Ovary (tissue), 9 donors: Measurements from ENCODE around the gene ZBTB34. TPM values are rescaled to one million over a fixed set of nuclear protein-coding genes. Genes with fewer than 3 reads are reported as not detected.

Source experiments
- DNase-seq, 5 donors: peaks; one replicate each; pipeline ENCODE4 v3.0.0-alpha.2; 2019 to 2020
- H3K27ac ChIP-seq, 2 donors: fragments of 200-600 bp; one replicate each; pipeline versions ENCODE4 v1.5.1 to v1.8.0; 2019 to 2022
- H3K27me3 ChIP-seq: fragments of 200-600 bp; one replicate; pipeline ENCODE4 v1.8.0; 2022
- H3K36me3 ChIP-seq: fragments of 200-600 bp; sonication (generic); one replicate; pipeline ENCODE4 v1.5.1; 2019
- H3K4me1 ChIP-seq: one replicate; pipeline ENCODE4 v1.8.1; 2013; ENCODE audit warnings: mild to moderate bottlenecking, moderate library complexity; ENCODE audit not compliant: insufficient read depth
- H3K4me3 ChIP-seq: fragments of 200-600 bp; sonication (generic); one replicate; pipeline ENCODE4 v1.5.1; 2017
- H3K9me3 ChIP-seq, 2 donors: fragments of 200-600 bp in 1 of 2; sonication (generic) in 1 of 2; one replicate each; pipeline versions ENCODE4 v1.5.1 to v1.8.1; 2013 to 2019; ENCODE audit warnings: mild to moderate bottlenecking in 1 of 2, moderate library complexity in 1 of 2
- EP300 ChIP-seq: sonication (generic); formaldehyde crosslinking; IDR thresholded peaks from one replicate; pipeline ENCODE4 v1.6.1; 2017; ENCODE audit warnings: antibody characterized with exemption
- POLR2A ChIP-seq: fragments of 450-650 bp; IDR thresholded peaks from one replicate; pipeline ENCODE4 v1.6.1; 2017; ENCODE audit warnings: antibody characterized with exemption, mild to moderate bottlenecking, moderate library complexity
- WGBS, 3 donors: extraction: QIAGEN DNeasy Blood & Tissue Kit in 1 of 3; methylation state at CpG; one replicate each; pipeline versions ENCODE4 v1.1.5 to v1.1.7; 2013 to 2017; 5-methylcytosine and 5-hydroxymethylcytosine counted together
- intact Hi-C, 4 donors: fragments of 100-400 bp; cut with DNase I; formaldehyde crosslinking; loops; one replicate each; pipeline versions ENCODE4 v1.11.0 to v1.15.1; 2022 to 2023
- polyA plus RNA-seq, 2 donors: library from polyadenylated mRNA; stranded (reverse); fragments of 200-250 nt in 1 of 2; fragments of 350-450 nt in 1 of 2; fragmentation: Illumina TruSeq in 1 of 2; extraction: RNeasy Lipid Tissue Mini Kit (QIAGEN cat#74804) in 1 of 2; gene quantifications; one replicate each; pipeline ENCODE4 v1.2.3, GENCODE V29; 2013 to 2014
- total RNA-seq, 7 donors: library from RNA; depleted of rRNA in 2 of 7; stranded (reverse); fragments of >200 nt in 2 of 7; fragmentation: NEBNext Ultra II Directional in 3 of 7; extraction: Animal tissue kit (Norgen Biotek cat#: 25700) in 3 of 7; gene quantifications; one replicate each; pipeline versions ENCODE4 v1.1.0 to v1.2.4, GENCODE V29; 2016 to 2023
- TF ChIP-seq, protein P1 (sequence below), 3 donors: fragments of 450-650 bp in 2 of 3; fragments of 200-600 bp in 1 of 3; IDR thresholded peaks; one replicate each; pipeline versions ENCODE4 v1.5.1 to v1.8.0; 2016 to 2022; ENCODE audit warnings: antibody characterized with exemption in 3 of 3, mild to moderate bottlenecking in 1 of 3
- donor health status: DM: no; HTN: no; CAD: no; lungs with moderate emphysema.
- donor health status: DM: no; HTN: no; CAD: no.
- donor health status: Bipolar disorder and iron deficiency.
- donor health status: DM: yes; HTN: yes; CAD: no.
- donor health status: DM: no; HTN: no; CAD: no.
- donor health status: DM: yes; HTN: yes; CAD: no.

The ZBTB34 gene
- total and polyA plus RNA-seq, 9 donors = 3.4 to 10.0 (median 8.7) TPM

DNA sequence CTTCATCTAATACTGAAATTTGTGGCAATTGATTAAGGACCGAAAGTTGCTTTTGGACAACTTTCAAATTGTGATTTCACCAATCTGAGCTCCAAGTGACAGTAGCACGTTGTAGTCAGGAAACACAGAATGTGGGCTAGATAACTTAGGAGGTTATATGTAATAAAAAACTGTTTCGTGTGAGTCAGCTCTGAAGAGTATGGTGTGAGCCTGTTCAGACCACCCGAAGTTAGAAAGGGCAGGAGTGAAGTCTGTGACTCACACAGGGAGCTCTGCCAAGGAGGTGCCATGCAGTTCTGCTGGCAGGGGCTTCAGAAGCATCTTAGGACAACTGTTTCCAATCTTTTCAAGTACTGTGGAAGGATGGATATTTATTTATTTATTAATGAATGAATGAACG lies 16.4 kb upstream of the ZBTB34 start:
- TF ChIP-seq EP300 (no peak), POLR2A (no peak)
- TF ChIP-seq, protein P1, sequence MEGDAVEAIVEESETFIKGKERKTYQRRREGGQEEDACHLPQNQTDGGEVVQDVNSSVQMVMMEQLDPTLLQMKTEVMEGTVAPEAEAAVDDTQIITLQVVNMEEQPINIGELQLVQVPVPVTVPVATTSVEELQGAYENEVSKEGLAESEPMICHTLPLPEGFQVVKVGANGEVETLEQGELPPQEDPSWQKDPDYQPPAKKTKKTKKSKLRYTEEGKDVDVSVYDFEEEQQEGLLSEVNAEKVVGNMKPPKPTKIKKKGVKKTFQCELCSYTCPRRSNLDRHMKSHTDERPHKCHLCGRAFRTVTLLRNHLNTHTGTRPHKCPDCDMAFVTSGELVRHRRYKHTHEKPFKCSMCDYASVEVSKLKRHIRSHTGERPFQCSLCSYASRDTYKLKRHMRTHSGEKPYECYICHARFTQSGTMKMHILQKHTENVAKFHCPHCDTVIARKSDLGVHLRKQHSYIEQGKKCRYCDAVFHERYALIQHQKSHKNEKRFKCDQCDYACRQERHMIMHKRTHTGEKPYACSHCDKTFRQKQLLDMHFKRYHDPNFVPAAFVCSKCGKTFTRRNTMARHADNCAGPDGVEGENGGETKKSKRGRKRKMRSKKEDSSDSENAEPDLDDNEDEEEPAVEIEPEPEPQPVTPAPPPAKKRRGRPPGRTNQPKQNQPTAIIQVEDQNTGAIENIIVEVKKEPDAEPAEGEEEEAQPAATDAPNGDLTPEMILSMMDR (IDR thresholded peaks at IDR 0.05) = no peak
- Histone ChIP-seq H3K27me3 (no peaks in the 10 kb centered on the region), H3K36me3 (no peaks in the 10 kb centered on the region), H3K4me1 (no peaks in the 10 kb centered on the region), H3K27ac (no peak overlapping the region), H3K9me3 (no peaks in the 10 kb centered on the region), H3K4me3 (no peak overlapping the region)
- intact Hi-C loops = no loop called here
- no peak for DNase-seq
- 43 to 54% (median 49%) methylated on average over 5 of the region's 5 CpGs for WGBS, 3 donors

DNA sequence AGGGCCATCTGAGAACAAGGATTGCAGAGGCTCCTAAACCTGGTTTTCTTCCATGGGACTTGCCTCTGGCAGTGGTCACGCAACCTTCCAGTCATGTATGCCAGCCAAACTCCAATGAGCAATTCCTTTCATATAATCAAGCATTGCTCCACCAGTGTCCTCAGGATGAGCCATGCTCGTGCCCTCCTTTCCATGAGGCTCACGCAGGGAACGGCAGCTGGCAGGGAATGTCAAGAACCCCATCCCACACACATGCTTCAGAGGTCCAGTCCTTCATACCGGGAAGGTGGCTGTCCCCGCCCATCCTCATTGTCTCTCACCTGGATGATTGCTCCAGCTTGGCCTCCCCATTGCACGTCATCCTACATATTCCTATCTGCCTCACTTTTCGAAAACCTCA lies 13.4 kb upstream of the ZBTB34 start:
- DNase-seq = no peak
- intact Hi-C loops = no loop called here
- TF ChIP-seq, protein P1 (IDR thresholded peaks at IDR 0.05) = no peak
- TF ChIP-seq POLR2A (no peak), EP300 (no peak)
- no peaks in the 10 kb centered on the region for H3K9me3 ChIP-seq
- no peaks in the 10 kb centered on the region for H3K36me3 ChIP-seq
- H3K27me3 ChIP-seq = no peaks in the 10 kb centered on the region
- no peak overlapping the region for H3K27ac ChIP-seq
- 90 to 94% (median 91%) methylated on average over 8 of the region's 8 CpGs for WGBS, 3 donors
- H3K4me3 ChIP-seq = no peak overlapping the region
- H3K4me1 ChIP-seq = no peaks in the 10 kb centered on the region

DNA sequence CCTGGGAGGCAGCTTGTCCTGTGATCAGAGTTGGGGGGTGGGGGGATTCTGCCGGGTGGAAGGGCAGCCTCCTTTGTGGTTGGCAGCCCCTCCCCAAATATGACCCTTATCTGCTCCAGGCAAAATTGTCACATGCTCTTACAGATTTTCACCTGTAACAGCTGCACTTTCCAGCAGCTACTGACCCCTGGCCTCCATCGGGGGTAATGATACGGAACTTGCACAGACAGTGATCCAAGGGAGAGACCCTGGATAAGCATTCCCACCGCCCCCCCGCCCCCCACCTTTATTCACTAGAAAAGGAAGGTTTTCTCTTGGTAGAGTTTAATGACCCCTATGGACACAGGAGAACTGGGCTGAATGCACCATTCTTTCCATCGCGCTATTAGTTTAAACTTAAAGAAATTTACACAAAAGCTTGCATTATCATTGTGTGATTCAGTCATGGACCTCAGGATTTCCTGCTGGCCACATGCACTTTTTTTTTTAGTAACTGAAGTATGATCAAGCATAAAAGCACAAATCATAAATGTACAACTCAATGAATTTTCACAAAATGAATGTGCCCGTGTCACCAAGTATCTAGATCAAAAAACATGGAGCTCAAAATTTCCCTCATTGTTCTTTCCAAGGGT lies 10.7 kb upstream of the ZBTB34 start:
- TF ChIP-seq, protein P1 (IDR thresholded peaks at IDR 0.05) = no peak
- TF ChIP-seq POLR2A (no peak), EP300 (no peak)
- intact Hi-C loops = no loop called here
- H3K36me3 ChIP-seq = no peaks in the 10 kb centered on the region
- H3K27me3 ChIP-seq = no peaks in the 10 kb centered on the region
- WGBS, 3 donors = 68 to 80% (median 76%) methylated on average over 8 of the region's 8 CpGs
- H3K4me3 ChIP-seq = no peak overlapping the region
- no peak overlapping the region for H3K27ac ChIP-seq
- H3K9me3 ChIP-seq = no peaks in the 10 kb centered on the region
- no peaks in the 10 kb centered on the region for H3K4me1 ChIP-seq
- no peak for DNase-seq

DNA sequence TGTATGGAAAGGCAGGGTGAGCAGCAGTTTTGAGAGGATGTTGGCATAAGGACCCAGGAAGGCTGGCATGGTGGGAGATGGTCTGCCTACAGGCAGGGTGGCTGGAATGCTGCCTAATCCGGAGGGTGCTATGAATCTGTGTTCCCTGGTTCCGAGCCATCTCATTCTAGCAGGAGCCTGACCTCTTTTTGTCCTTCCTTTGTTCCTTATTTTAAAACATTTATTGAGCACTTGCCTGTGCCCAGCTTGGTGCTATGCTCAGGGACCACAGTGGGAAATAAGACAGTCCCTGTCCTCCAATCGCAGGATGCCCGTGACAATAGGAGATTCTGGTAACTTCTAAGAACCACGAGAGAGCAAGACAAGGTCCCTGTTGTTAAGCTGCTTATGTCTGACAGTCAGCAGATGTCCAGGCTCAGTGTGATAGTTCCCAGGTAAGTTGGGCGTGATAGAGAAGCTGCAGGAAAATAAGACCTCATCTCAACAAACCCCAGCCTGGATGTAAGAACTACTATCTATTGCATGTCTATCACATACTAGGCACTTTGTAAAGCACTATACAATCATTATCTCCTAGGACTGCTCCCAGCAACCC lies 9.1 kb upstream of the ZBTB34 start:
- no peak overlapping the region for H3K27ac ChIP-seq
- DNase-seq = no peak
- TF ChIP-seq POLR2A (no peak), EP300 (no peak)
- TF ChIP-seq, protein P1 (IDR thresholded peaks at IDR 0.05) = no peak
- intact Hi-C loops = no loop called here
- H3K27me3 ChIP-seq = no peaks in the 10 kb centered on the region
- 77 to 83% (median 81%) methylated on average over 6 of the region's 6 CpGs for WGBS, 3 donors
- H3K36me3 ChIP-seq = no peaks in the 10 kb centered on the region
- no peak overlapping the region for H3K4me3 ChIP-seq
- H3K9me3 ChIP-seq = no peaks in the 10 kb centered on the region
- no peaks in the 10 kb centered on the region for H3K4me1 ChIP-seq
